ENCODE data around the gene AARS2. TPM values are rescaled to one million over a fixed set of nuclear protein-coding genes. Genes with fewer than 3 reads are reported as not detected.

Gene AARS2
- total RNA-seq, 1 experiment from 2014 or later, result 28.9 TPM

DNA sequence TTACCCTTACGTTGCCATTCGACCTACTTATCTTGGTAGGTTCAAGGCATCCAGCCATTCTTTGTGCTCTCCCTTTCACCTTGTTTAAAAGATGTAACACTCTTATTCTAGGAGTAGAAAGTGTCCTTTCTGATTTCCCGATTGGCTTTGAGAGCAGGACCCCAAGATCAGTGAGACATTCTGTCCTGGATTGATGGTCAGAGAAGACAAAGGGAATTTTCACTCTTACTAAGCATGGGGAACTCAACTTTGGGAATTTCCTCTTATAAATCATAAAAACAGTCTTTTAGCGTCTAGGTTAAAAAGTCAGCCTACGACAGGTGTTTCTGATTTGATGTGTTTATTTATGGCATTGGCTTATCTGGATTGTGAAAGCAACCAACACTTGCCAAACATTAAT lies 2.8 kb upstream of the AARS2 start:
- H3K9me3 Mint-ChIP-seq, result no peaks in the 10 kb centered on the region
- no peak for TF ChIP-seq CREB1 (CRISPR knock-in tag; IDR thresholded peaks at IDR 0.05)
- no peak for TF ChIP-seq MXD4 (CRISPR knock-in tag; IDR thresholded peaks at IDR 0.05; ENCODE audit: borderline replicate concordance)
- TF ChIP-seq SMAD4 (CRISPR knock-in tag; IDR thresholded peaks at IDR 0.05), result no peak
- no peak for TF ChIP-seq NR3C1 (CRISPR knock-in tag; conservative IDR thresholded peaks at IDR 0.05; ENCODE audit: low read depth)
- TF ChIP-seq, protein P1, sequence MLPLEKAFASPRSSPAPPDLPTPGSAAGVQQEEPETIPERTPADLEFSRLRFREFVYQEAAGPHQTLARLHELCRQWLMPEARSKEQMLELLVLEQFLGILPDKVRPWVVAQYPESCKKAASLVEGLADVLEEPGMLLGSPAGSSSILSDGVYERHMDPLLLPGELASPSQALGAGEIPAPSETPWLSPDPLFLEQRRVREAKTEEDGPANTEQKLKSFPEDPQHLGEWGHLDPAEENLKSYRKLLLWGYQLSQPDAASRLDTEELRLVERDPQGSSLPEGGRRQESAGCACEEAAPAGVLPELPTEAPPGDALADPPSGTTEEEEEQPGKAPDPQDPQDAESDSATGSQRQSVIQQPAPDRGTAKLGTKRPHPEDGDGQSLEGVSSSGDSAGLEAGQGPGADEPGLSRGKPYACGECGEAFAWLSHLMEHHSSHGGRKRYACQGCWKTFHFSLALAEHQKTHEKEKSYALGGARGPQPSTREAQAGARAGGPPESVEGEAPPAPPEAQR (CRISPR knock-in tag; IDR thresholded peaks at IDR 0.05), result no peak
- TF ChIP-seq, protein P2, sequence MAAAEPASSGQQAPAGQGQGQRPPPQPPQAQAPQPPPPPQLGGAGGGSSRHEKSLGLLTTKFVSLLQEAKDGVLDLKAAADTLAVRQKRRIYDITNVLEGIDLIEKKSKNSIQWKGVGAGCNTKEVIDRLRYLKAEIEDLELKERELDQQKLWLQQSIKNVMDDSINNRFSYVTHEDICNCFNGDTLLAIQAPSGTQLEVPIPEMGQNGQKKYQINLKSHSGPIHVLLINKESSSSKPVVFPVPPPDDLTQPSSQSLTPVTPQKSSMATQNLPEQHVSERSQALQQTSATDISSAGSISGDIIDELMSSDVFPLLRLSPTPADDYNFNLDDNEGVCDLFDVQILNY (CRISPR knock-in tag; IDR thresholded peaks at IDR 0.05), result no peak
- TF ChIP-seq, protein P3, sequence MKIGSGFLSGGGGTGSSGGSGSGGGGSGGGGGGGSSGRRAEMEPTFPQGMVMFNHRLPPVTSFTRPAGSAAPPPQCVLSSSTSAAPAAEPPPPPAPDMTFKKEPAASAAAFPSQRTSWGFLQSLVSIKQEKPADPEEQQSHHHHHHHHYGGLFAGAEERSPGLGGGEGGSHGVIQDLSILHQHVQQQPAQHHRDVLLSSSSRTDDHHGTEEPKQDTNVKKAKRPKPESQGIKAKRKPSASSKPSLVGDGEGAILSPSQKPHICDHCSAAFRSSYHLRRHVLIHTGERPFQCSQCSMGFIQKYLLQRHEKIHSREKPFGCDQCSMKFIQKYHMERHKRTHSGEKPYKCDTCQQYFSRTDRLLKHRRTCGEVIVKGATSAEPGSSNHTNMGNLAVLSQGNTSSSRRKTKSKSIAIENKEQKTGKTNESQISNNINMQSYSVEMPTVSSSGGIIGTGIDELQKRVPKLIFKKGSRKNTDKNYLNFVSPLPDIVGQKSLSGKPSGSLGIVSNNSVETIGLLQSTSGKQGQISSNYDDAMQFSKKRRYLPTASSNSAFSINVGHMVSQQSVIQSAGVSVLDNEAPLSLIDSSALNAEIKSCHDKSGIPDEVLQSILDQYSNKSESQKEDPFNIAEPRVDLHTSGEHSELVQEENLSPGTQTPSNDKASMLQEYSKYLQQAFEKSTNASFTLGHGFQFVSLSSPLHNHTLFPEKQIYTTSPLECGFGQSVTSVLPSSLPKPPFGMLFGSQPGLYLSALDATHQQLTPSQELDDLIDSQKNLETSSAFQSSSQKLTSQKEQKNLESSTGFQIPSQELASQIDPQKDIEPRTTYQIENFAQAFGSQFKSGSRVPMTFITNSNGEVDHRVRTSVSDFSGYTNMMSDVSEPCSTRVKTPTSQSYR (CRISPR knock-in tag; IDR thresholded peaks at IDR 0.05), result no peak
- TF ChIP-seq, protein P4, sequence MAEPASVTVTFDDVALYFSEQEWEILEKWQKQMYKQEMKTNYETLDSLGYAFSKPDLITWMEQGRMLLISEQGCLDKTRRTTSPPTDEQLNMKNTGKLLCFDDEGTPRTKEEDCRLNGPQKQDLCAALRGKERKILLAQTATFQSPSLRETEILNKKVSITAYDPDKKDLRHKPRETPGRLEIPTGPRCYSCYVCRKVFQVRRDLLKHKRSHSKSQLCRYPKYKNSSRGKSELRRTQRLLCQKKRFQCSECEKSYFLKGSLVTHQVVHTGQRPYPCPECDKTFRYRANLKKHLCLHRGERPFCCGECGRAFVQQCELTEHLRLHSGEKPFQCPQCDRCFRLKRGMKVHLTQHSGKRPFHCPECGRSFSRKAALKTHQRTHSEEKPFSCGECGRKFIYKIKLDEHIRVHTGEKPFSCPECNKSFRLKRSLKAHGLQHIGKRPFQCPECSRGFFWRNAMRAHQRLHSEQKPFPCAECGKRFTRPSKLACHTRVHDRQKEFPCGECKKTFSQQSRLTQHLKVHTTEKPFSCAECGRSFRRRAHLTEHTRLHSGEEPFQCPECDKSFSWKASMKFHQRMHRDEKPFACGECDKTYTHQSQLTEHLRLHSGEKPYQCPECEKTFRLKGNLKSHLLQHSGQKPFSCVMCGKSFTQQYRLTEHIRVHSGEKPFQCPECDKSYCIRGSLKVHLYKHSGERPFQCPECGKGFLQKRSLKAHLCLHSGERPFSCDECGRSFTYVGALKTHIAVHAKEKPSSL (CRISPR knock-in tag; conservative IDR thresholded peaks at IDR 0.05), result no peak
- TF ChIP-seq ZNF232 (CRISPR knock-in tag; IDR thresholded peaks at IDR 0.05), result no peak
- TF ChIP-seq MYBL2 (CRISPR knock-in tag; IDR thresholded peaks at IDR 0.05), result no peak
- no peak for TF ChIP-seq FOXK1 (CRISPR knock-in tag; IDR thresholded peaks at IDR 0.05)
- TF ChIP-seq EMX1 (CRISPR knock-in tag; IDR thresholded peaks at IDR 0.05), result no peak
- no peak for TF ChIP-seq TP53 (CRISPR knock-in tag; IDR thresholded peaks at IDR 0.05)
- TF ChIP-seq JUN (CRISPR knock-in tag; IDR thresholded peaks at IDR 0.05), result no peak
- no peak for TF ChIP-seq SP1 (CRISPR knock-in tag; conservative IDR thresholded peaks at IDR 0.05)
- TF ChIP-seq SMAD3 (CRISPR knock-in tag; IDR thresholded peaks at IDR 0.05; ENCODE audit: borderline replicate concordance), result no peak
- no peak for TF ChIP-seq SOX15 (CRISPR knock-in tag; IDR thresholded peaks at IDR 0.05)
- no peak for TF ChIP-seq ZNF219 (CRISPR knock-in tag; IDR thresholded peaks at IDR 0.05; ENCODE audit: borderline replicate concordance)
- no peak for TF ChIP-seq HMGA2 (CRISPR knock-in tag; IDR thresholded peaks at IDR 0.05)
- TF ChIP-seq, protein P5, sequence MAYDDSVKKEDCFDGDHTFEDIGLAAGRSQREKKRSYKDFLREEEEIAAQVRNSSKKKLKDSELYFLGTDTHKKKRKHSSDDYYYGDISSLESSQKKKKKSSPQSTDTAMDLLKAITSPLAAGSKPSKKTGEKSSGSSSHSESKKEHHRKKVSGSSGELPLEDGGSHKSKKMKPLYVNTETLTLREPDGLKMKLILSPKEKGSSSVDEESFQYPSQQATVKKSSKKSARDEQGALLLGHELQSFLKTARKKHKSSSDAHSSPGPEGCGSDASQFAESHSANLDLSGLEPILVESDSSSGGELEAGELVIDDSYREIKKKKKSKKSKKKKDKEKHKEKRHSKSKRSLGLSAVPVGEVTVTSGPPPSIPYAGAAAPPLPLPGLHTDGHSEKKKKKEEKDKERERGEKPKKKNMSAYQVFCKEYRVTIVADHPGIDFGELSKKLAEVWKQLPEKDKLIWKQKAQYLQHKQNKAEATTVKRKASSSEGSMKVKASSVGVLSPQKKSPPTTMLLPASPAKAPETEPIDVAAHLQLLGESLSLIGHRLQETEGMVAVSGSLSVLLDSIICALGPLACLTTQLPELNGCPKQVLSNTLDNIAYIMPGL (CRISPR knock-in tag; IDR thresholded peaks at IDR 0.05), result no peak

More for the DNA sequence above, 2.8 kb upstream of the AARS2 start:
- DNase-seq (ENCODE audit: low spot score), result no peak
- POLR2A ChIA-PET, result no interaction called here
- no peak for ATAC-seq
- Mint-ChIP-seq H3K36me3 (peaks cover 10% of the 10 kb centered on the region), H3K27me3 (ENCODE audit: low read depth) (peaks cover 2% of the 10 kb centered on the region; the same call in 1 of the 2 replicates), H3K4me1 (peaks cover 8% of the 10 kb centered on the region), H3K27ac (no peak overlapping the region), H3K4me3 (no peak overlapping the region)
- CTCF ChIA-PET, result no interaction called here
